ENCODE results near the gene SEC24C.
"Not testable (repeated sequence)": the region's sequence is repeated elsewhere in the genome, so short reads cannot be mapped to it uniquely, and the experiment has no call there.

SEC24C gene

GRCh38 chr10:73743905-73744663 lies at the start of gene SEC24C:
TSS of gene SEC24C (plus strand) at chr10:73744372. CDS start at chr10:73746833, 2,461 bp downstream.
- DNase-seq: peak; percentile 96

GRCh38 chr10:73695302-73695701 lies 48.9 kb upstream of the SEC24C start:
- DNase-seq: not testable (repeated sequence)

GRCh38 chr10:73697675-73698159 lies 46.5 kb upstream of the SEC24C start, which contains the start of gene AGAP5:
TSS of gene AGAP5 (minus strand) at chr10:73698109. CDS start at chr10:73697755, 354 bp downstream.
- DNase-seq: not testable (repeated sequence)

GRCh38 chr10:73698819-73699218 lies 45.4 kb upstream of the SEC24C start:
- not testable (repeated sequence) for DNase-seq

GRCh38 chr10:73703924-73704323 lies 40.2 kb upstream of the SEC24C start:
- DNase-seq: not testable (repeated sequence)

GRCh38 chr10:73705506-73706072 lies 38.6 kb upstream of the SEC24C start:
- DNase-seq: not testable (repeated sequence)

- not testable (repeated sequence) for DNase-seq
These were observed 37.7 kb upstream of the SEC24C start for GRCh38 chr10:73706488-73706887.

- not testable (repeated sequence) for DNase-seq
These were observed 36.5 kb upstream of the SEC24C start for GRCh38 chr10:73707628-73708027.

GRCh38 chr10:73708122-73708521 lies 36.0 kb upstream of the SEC24C start:
- DNase-seq: not testable (repeated sequence)

GRCh38 chr10:73711683-73712082 lies 32.5 kb upstream of the SEC24C start:
- DNase-seq: not testable (repeated sequence)

GRCh38 chr10:73713912-73714311 lies 30.3 kb upstream of the SEC24C start:
- not testable (repeated sequence) for DNase-seq

GRCh38 chr10:73714483-73714882 lies 29.7 kb upstream of the SEC24C start:
- DNase-seq: not testable (repeated sequence)

- DNase-seq: not testable (repeated sequence)
These were observed 28.7 kb upstream of the SEC24C start for GRCh38 chr10:73715179-73716156.

GRCh38 chr10:73716251-73716650 lies 27.9 kb upstream of the SEC24C start:
- DNase-seq: no peak

GRCh38 chr10:73717556-73717955 lies 26.6 kb upstream of the SEC24C start:
- no peak for DNase-seq

GRCh38 chr10:73720561-73720960 lies 23.6 kb upstream of the SEC24C start:
- DNase-seq: not testable (repeated sequence)

- DNase-seq: no peak
These were observed 20.7 kb upstream of the SEC24C start for GRCh38 chr10:73723516-73723915.

GRCh38 chr10:73729781-73730152 lies 14.4 kb upstream of the SEC24C start:
- DNase-seq: peak; percentile 77

GRCh38 chr10:73730153-73730906 lies 13.8 kb upstream of the SEC24C start:
- peak; percentile 99 for DNase-seq

GRCh38 chr10:73731588-73732375 lies 12.4 kb upstream of the SEC24C start:
- DNase-seq: no peak

- DNase-seq: no peak
These were observed 11.7 kb upstream of the SEC24C start for GRCh38 chr10:73732426-73732825.
